HepG2 (cell line): ENCODE results near the gene STIMATE. TPM values are rescaled to one million over a fixed set of nuclear protein-coding genes. Genes with fewer than 3 reads are reported as not detected.
A peak's percentile ranks its signal among the peaks of the same experiment; 100 is the strongest.

Experiments used
- GATAD2A ChIP-seq: IDR thresholded peaks from 2 replicates; pipeline ENCODE4 v1.6.1; 2016
- HMGA1 ChIP-seq: sonication (generic); formaldehyde crosslinking; conservative IDR thresholded peaks from 2 replicates; pipeline ENCODE4 v1.4.0; 2020; ENCODE audit warnings: missing genetic modification reagents
- HMGXB4 ChIP-seq, 2 experiments: sonication (generic) in 1 of 2; formaldehyde crosslinking in 1 of 2; IDR thresholded peaks; 2 replicates each; pipeline versions ENCODE4 v1.4.0 to v1.6.1; 2018 to 2020; ENCODE audit warnings: missing genetic modification reagents in 2 of 2, borderline replicate concordance in 1 of 2, low read depth in 1 of 2, mild to moderate bottlenecking in 1 of 2, missing biosample characterization in 1 of 2
- HOXD1 ChIP-seq: sonication (generic); formaldehyde crosslinking; IDR thresholded peaks from 2 replicates; pipeline ENCODE4 v1.5.0; 2020; ENCODE audit warnings: missing genetic modification reagents
- IKZF4 ChIP-seq: sonication (generic); formaldehyde crosslinking; IDR thresholded peaks from 2 replicates; pipeline ENCODE4 v1.5.1; 2020; ENCODE audit warnings: borderline replicate concordance, mild to moderate bottlenecking, low read depth, missing genetic modification reagents; ENCODE audit errors: not compliant biosample characterization
- KDM5B ChIP-seq: sonication (generic); formaldehyde crosslinking; IDR thresholded peaks from 2 replicates; pipeline ENCODE4 v1.4.0; 2020; ENCODE audit warnings: missing genetic modification reagents, mild to moderate bottlenecking, borderline replicate concordance
- NFKB2 ChIP-seq: sonication (generic); formaldehyde crosslinking; IDR thresholded peaks from 2 replicates; pipeline ENCODE4 v1.4.0; 2020; ENCODE audit warnings: missing genetic modification reagents, borderline replicate concordance
- RFXAP ChIP-seq: sonication (generic); formaldehyde crosslinking; IDR thresholded peaks from 2 replicates; pipeline ENCODE4 v1.4.0; 2020; ENCODE audit warnings: missing genetic modification reagents, borderline replicate concordance
- STAT5B ChIP-seq: sonication (generic); formaldehyde crosslinking; IDR thresholded peaks from 2 replicates; pipeline ENCODE4 v1.4.0; 2020; ENCODE audit warnings: missing genetic modification reagents
- TBX2 ChIP-seq: sonication (generic); formaldehyde crosslinking; IDR thresholded peaks from 2 replicates; pipeline ENCODE4 v1.5.0; 2020; ENCODE audit warnings: missing genetic modification reagents, mild to moderate bottlenecking, borderline replicate concordance
- UBTF ChIP-seq: sonication (generic); formaldehyde crosslinking; IDR thresholded peaks from 2 replicates; pipeline ENCODE4 v1.4.0; 2020; ENCODE audit warnings: mild to moderate bottlenecking, missing genetic modification reagents
- ZNF12 ChIP-seq: sonication (generic); formaldehyde crosslinking; IDR thresholded peaks from 2 replicates; pipeline ENCODE4 v1.5.0; 2020; ENCODE audit warnings: missing genetic modification reagents
- ZNF577 ChIP-seq: sonication (generic); formaldehyde crosslinking; IDR thresholded peaks from 2 replicates; pipeline ENCODE4 v1.4.0; 2020; ENCODE audit warnings: mild to moderate bottlenecking, low read depth, missing genetic modification reagents, borderline replicate concordance
- ZNF589 ChIP-seq: sonication (generic); formaldehyde crosslinking; conservative IDR thresholded peaks from 2 replicates; pipeline ENCODE4 v1.8.0; 2022; ENCODE audit warnings: mild to moderate bottlenecking, moderate library complexity, missing genetic modification reagents
- ZNF713 ChIP-seq: sonication (generic); formaldehyde crosslinking; IDR thresholded peaks from 2 replicates; pipeline ENCODE4 v1.4.0; 2020; ENCODE audit warnings: mild to moderate bottlenecking, missing genetic modification reagents
- ZNF788 ChIP-seq: sonication (generic); formaldehyde crosslinking; IDR thresholded peaks from 2 replicates; pipeline ENCODE4 v1.5.0; 2020; ENCODE audit warnings: mild to moderate bottlenecking, missing genetic modification reagents, borderline replicate concordance
- ZSCAN31 ChIP-seq: sonication (generic); formaldehyde crosslinking; IDR thresholded peaks from 2 replicates; pipeline ENCODE4 v1.5.0; 2020; ENCODE audit warnings: low read depth, mild to moderate bottlenecking, missing genetic modification reagents
- polyA plus RNA-seq, 8 experiments: library from polyadenylated mRNA; depleted of rRNA in 3 of 8; stranded (reverse) in 7 of 8; unstranded in 1 of 8; fragments of >200 nt; fragmentation: Illumina TruSeq in 4 of 8; extraction: Trizol in 4 of 8; gene quantifications; 2 replicates each; pipeline versions ENCODE4 v1.2.1 to v1.2.3, GENCODE V29; 2011 to 2016; ENCODE audit warnings: low read depth in 4 of 8, missing spikeins in 1 of 8, mixed read lengths in 1 of 8; ENCODE audit not compliant: insufficient read depth in 1 of 8
- total RNA-seq, 5 experiments: library from RNA; depleted of rRNA; stranded (reverse); fragments of >200 nt; fragmentation: Illumina TruSeq; extraction: Trizol; gene quantifications; 2 replicates each; pipeline ENCODE4 v1.2.3, GENCODE V29; 2016; ENCODE audit warnings: low read depth in 1 of 5
- TF ChIP-seq, protein P1 (sequence below): sonication (generic); formaldehyde crosslinking; IDR thresholded peaks from 2 replicates; pipeline ENCODE4 v1.4.0; 2020; ENCODE audit warnings: missing genetic modification reagents, low read depth, mild to moderate bottlenecking, borderline replicate concordance
- TF ChIP-seq, protein P2 (sequence below): IDR thresholded peaks from 2 replicates; pipeline ENCODE4 v1.6.1; 2016; ENCODE audit warnings: low read depth

STIMATE gene
- total and polyA plus RNA-seq, 2 of the 13 experiments (the other 11 are each of a cell fraction or from before 2014, with no cell fraction given) = 5.7 to 11.7 TPM

- TF ChIP-seq TBX2 (CRISPR knock-in tag) (no peak), HMGA1 (CRISPR knock-in tag) (no peak), IKZF4 (CRISPR knock-in tag) (no peak), KDM5B (CRISPR knock-in tag) (peak; percentile 45; the same call in 1 of the 2 replicates), ZNF589 (CRISPR knock-in tag) (no peak), ZNF577 (no peak), NFKB2 (CRISPR knock-in tag) (no peak), ZNF12 (CRISPR knock-in tag) (peak; percentile 73; the same call in 1 of the 2 replicates), ZNF788 (CRISPR knock-in tag) (no peak), ZSCAN31 (no peak), UBTF (no peak), GATAD2A (CRISPR knock-in tag) (0 out of 2 replicates have a peak, but pooled peaks have one; percentile 22), STAT5B (CRISPR knock-in tag) (no peak), RFXAP (CRISPR knock-in tag) (no peak), HMGXB4 (CRISPR knock-in tag; IDR thresholded peaks at IDR 0.05; ENCODE audit: borderline replicate concordance in 1 of 2, low read depth in 1 of 2) (no peak), ZNF713 (CRISPR knock-in tag) (no peak), HOXD1 (CRISPR knock-in tag) (no peak)
- TF ChIP-seq, protein P1, sequence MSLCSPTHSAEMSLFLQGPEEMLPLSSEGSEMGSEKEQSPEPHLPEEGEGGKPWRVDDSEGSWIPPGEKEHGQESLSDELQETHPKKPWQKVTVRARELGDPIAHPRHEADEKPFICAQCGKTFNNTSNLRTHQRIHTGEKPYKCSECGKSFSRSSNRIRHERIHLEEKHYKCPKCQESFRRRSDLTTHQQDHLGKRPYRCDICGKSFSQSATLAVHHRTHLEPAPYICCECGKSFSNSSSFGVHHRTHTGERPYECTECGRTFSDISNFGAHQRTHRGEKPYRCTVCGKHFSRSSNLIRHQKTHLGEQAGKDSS (CRISPR knock-in tag) = 0 out of 2 replicates have a peak, but pooled peaks have one; percentile 24
- TF ChIP-seq, protein P2, sequence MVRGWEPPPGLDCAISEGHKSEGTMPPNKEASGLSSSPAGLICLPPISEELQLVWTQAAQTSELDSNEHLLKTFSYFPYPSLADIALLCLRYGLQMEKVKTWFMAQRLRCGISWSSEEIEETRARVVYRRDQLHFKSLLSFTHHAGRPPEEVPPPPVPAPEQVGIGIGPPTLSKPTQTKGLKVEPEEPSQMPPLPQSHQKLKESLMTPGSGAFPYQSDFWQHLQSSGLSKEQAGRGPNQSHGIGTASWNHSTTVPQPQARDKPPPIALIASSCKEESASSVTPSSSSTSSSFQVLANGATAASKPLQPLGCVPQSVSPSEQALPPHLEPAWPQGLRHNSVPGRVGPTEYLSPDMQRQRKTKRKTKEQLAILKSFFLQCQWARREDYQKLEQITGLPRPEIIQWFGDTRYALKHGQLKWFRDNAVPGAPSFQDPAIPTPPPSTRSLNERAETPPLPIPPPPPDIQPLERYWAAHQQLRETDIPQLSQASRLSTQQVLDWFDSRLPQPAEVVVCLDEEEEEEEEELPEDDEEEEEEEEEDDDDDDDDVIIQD (CRISPR knock-in tag) = no peak
Measured at GRCh38 chr3:52798978-52799476, 98.3 kb downstream of the STIMATE start (continued).
